Fibroblast of pulmonary artery (primary cell): ENCODE results near the gene MAP4K1.
A peak's percentile ranks its signal among the peaks of the same experiment; 100 is the strongest.
"Not testable (repeated sequence)": the region's sequence is repeated elsewhere in the genome, so short reads cannot be mapped to it uniquely, and the experiment has no call there.

ENCODE experiments used
- DNase-seq: peaks from one replicate; pipeline ENCODE4 v3.0.0-alpha.2; 2010; ENCODE audit warnings: low read depth
- H3K4me3 ChIP-seq: replicated peaks from 2 replicates; pipeline ENCODE4 v1.5.1; 2011; ENCODE audit warnings: low read depth, mild to moderate bottlenecking, control low read depth, low read length, moderate library complexity
- TF ChIP-seq, protein P1 (sequence below): IDR thresholded peaks from 2 replicates; pipeline ENCODE4 v1.5.1; 2011; ENCODE audit warnings: mild to moderate bottlenecking, control low read depth, low read length, inconsistent platforms; ENCODE audit errors: missing control alignments

Gene MAP4K1

GRCh38 chr19:38634757-38635482, 17.2 kb upstream of the MAP4K1 start:
- TF ChIP-seq, protein P1, sequence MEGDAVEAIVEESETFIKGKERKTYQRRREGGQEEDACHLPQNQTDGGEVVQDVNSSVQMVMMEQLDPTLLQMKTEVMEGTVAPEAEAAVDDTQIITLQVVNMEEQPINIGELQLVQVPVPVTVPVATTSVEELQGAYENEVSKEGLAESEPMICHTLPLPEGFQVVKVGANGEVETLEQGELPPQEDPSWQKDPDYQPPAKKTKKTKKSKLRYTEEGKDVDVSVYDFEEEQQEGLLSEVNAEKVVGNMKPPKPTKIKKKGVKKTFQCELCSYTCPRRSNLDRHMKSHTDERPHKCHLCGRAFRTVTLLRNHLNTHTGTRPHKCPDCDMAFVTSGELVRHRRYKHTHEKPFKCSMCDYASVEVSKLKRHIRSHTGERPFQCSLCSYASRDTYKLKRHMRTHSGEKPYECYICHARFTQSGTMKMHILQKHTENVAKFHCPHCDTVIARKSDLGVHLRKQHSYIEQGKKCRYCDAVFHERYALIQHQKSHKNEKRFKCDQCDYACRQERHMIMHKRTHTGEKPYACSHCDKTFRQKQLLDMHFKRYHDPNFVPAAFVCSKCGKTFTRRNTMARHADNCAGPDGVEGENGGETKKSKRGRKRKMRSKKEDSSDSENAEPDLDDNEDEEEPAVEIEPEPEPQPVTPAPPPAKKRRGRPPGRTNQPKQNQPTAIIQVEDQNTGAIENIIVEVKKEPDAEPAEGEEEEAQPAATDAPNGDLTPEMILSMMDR: peak; percentile 91
- no peak overlapping the region for H3K4me3 ChIP-seq
- peak; percentile 70 for DNase-seq

- no peak overlapping the region for H3K4me3 ChIP-seq
Observed at GRCh38 chr19:38632476-38633213, 14.9 kb upstream of the MAP4K1 start.

GRCh38 chr19:38631811-38632475, 14.2 kb upstream of the MAP4K1 start:
- not testable (repeated sequence) for H3K4me3 ChIP-seq, DNase-seq

More at GRCh38 chr19:38632476-38633213, 14.9 kb upstream of the MAP4K1 start:
- DNase-seq: no peak
- TF ChIP-seq, protein P1: no peak

- not testable (repeated sequence) for H3K4me3 ChIP-seq, DNase-seq
Observed at GRCh38 chr19:38631301-38631700, 13.5 kb upstream of the MAP4K1 start.

- TF ChIP-seq, protein P1: no peak
- H3K4me3 ChIP-seq: no peak overlapping the region
- DNase-seq: no peak
Observed at GRCh38 chr19:38629568-38629967, 11.8 kb upstream of the MAP4K1 start.

DNA sequence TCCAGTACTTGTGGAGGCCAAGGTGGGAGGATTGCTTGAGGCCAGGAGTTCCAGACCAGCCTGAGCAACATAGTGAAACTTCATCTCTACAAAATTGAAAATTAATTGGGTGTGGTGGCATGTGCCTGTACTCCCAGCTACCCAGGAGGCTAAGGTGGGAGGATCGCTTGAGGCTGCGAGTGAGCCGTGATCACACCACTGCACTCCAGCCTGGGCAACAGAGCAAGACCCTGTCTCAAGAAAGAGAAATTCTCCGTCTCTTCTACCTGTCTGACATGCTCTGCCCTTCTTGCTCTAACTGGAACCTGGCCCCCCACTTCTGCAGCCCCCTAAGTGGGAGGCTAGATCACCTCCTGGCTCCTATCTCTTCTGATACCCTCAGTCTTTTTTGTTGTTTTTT, 8.6 kb upstream of the MAP4K1 start:
- DNase-seq: no peak
- TF ChIP-seq, protein P1: no peak
- H3K4me3 ChIP-seq: no peak overlapping the region

DNA sequence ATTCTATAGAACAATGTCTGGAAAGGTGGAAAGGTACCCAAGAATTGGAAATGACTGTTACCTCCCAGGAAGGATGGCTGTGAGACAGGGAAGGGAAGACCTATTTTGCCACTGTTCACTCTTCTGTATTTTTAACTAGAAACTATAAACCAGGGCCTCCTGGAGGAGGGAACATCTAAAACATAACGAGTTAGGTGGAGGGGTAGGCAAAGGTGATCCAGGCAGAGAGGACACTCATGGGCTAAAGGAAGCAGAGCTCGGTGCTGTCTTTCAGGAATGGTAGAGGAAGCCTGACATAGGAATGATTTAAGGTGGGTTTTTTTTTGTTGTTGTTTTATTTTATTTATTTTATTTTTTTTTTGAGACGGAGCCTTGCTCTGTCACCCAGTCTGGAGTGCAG, 7.1 kb upstream of the MAP4K1 start:
- H3K4me3 ChIP-seq: no peak overlapping the region
- TF ChIP-seq, protein P1: no peak
- no peak for DNase-seq
